ENCODE measurements around the gene NKAIN2.

NKAIN2 gene

DNA sequence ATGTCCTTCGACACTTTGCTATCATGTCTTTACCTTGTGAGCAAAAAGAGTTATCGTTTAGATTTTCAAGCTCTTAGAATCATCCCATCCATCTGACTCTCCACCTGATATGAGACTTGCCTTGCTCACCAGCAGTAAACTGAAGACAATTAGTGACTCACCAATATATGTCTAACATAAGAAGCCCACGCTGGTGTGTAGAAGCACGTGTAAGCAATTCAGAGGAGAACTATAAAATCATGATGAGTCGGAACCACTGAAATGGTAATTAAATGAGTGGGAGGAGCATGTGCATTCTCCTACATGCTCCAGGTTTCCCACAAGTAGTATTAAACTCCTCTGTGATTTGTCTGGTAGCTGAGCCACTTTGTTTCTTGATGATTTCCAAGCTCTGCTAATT is 977.0 kb downstream of the NKAIN2 start:
- TF ChIP-seq, protein P1, sequence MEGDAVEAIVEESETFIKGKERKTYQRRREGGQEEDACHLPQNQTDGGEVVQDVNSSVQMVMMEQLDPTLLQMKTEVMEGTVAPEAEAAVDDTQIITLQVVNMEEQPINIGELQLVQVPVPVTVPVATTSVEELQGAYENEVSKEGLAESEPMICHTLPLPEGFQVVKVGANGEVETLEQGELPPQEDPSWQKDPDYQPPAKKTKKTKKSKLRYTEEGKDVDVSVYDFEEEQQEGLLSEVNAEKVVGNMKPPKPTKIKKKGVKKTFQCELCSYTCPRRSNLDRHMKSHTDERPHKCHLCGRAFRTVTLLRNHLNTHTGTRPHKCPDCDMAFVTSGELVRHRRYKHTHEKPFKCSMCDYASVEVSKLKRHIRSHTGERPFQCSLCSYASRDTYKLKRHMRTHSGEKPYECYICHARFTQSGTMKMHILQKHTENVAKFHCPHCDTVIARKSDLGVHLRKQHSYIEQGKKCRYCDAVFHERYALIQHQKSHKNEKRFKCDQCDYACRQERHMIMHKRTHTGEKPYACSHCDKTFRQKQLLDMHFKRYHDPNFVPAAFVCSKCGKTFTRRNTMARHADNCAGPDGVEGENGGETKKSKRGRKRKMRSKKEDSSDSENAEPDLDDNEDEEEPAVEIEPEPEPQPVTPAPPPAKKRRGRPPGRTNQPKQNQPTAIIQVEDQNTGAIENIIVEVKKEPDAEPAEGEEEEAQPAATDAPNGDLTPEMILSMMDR (conservative IDR thresholded peaks at IDR 0.05; ENCODE audit: low read length) = no peak
- no peak for DNase-seq (ENCODE audit: low read depth)
- H3K4me3 ChIP-seq (ENCODE audit: low read length) = no peak overlapping the region

DNA sequence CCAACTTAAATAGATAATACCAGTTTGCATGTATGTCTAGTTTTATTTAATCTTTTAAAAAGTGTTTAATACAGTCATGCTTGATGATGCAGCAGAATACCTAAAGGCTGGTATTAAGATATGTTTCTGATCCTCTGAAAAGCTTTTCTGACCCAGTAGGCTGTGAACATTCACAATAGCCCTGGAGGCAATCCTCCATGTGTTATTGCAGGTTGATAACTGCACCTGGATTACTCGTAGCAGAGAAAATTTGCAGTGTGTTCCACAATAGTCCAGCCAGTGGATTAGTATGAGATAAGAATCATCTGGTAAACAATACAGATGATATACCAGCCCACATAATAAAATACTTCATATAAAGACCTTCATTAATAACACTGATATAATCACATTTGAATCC is 979.7 kb downstream of the NKAIN2 start:
- H3K4me3 ChIP-seq (ENCODE audit: low read length) = no peak overlapping the region
- DNase-seq (ENCODE audit: low read depth) = no peak
- TF ChIP-seq, protein P1 (conservative IDR thresholded peaks at IDR 0.05; ENCODE audit: low read length) = no peak

GRCh38 chr6:124791156-124791555 is 987.5 kb downstream of the NKAIN2 start:
- no peak overlapping the region for H3K4me3 ChIP-seq (ENCODE audit: low read length)
- TF ChIP-seq, protein P1 (conservative IDR thresholded peaks at IDR 0.05; ENCODE audit: low read length) = no peak
- DNase-seq (ENCODE audit: low read depth) = no peak

DNA sequence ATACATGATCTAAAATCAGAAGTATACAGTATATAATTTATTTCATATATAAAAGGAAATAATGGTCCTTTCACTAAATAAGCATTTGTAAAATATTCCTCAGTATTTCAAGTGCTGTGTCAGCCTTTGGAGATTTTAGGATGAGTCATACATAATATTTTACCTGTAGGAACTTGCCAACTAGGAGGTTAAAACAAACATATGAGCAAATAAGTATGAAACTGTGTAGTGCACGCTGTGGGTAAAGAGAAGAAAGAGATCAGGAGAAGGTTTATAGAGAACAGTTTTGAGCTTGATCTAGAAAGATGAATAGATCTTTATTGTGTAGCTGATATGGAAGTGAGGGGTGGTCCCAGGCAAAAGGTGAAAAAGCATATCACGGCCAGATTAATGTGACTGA is 988.7 kb downstream of the NKAIN2 start:
- no peak overlapping the region for H3K4me3 ChIP-seq (ENCODE audit: low read length)
- no peak for DNase-seq (ENCODE audit: low read depth)
- TF ChIP-seq, protein P1 (conservative IDR thresholded peaks at IDR 0.05; ENCODE audit: low read length) = no peak

GRCh38 chr6:124793398-124793797 is 989.7 kb downstream of the NKAIN2 start:
- DNase-seq (ENCODE audit: low read depth) = no peak
- TF ChIP-seq, protein P1 (conservative IDR thresholded peaks at IDR 0.05; ENCODE audit: low read length) = no peak
- H3K4me3 ChIP-seq (ENCODE audit: low read length) = no peak overlapping the region

- TF ChIP-seq, protein P1 (conservative IDR thresholded peaks at IDR 0.05; ENCODE audit: low read length) = peak; percentile 30
- no peak for DNase-seq (ENCODE audit: low read depth)
- H3K4me3 ChIP-seq (ENCODE audit: low read length) = no peak overlapping the region
These were observed 992.2 kb downstream of the NKAIN2 start for GRCh38 chr6:124795643-124796463.

DNA sequence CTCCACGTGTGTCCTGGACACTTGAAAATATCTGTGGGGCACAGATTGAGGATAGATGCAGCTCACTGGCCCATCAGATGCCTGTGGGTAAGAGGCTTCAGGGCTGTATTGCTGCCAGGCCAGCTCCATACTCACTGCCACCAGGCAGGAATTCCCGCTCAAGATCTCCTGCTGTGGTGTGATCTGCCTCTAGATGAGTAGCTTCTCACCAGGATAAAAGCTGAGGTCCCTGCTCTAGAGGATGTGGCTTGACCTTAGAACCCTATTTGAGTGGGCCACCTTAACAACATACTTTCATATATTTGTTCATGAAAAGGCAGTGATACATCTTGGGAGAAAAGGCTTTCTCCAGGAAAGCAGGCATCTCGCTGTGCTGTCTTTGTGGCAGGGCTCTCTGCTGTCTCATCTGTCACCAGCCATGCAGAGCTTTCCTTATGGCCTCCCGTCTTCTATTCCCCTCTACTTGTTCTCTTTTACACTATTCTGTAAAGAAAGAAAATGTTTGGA is 992.9 kb downstream of the NKAIN2 start:
- H3K4me3 ChIP-seq (ENCODE audit: low read length) = no peak overlapping the region
- TF ChIP-seq, protein P1 (conservative IDR thresholded peaks at IDR 0.05; ENCODE audit: low read length) = no peak
- DNase-seq (ENCODE audit: low read depth) = no peak

Measured in AG10803 (cell line).